Measurements from ENCODE around the gene COL12A1.

The COL12A1 gene

DNA sequence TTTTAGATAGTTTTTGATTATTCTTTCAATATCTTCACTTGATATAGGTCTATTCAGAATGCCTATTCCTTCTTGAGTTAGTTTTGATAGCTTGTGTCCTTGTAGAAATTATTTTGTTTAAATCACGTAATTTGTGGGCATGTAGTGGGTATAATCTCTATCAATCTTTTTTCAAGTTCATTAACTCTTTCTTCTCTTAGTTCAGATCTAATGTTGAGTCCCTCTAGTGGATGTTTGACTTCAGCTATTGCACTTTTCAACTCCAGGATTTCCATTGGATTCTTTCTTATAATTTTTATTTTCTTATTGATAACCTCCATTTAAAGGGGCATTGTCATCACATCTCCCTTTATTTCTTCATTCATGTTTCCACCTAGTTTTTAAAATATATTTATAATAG, 135.6 kb downstream of the COL12A1 start:
- no peak overlapping the region for H3K4me3 ChIP-seq (ENCODE audit: low read depth, low read length)
- TF ChIP-seq, protein P1, sequence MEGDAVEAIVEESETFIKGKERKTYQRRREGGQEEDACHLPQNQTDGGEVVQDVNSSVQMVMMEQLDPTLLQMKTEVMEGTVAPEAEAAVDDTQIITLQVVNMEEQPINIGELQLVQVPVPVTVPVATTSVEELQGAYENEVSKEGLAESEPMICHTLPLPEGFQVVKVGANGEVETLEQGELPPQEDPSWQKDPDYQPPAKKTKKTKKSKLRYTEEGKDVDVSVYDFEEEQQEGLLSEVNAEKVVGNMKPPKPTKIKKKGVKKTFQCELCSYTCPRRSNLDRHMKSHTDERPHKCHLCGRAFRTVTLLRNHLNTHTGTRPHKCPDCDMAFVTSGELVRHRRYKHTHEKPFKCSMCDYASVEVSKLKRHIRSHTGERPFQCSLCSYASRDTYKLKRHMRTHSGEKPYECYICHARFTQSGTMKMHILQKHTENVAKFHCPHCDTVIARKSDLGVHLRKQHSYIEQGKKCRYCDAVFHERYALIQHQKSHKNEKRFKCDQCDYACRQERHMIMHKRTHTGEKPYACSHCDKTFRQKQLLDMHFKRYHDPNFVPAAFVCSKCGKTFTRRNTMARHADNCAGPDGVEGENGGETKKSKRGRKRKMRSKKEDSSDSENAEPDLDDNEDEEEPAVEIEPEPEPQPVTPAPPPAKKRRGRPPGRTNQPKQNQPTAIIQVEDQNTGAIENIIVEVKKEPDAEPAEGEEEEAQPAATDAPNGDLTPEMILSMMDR (IDR thresholded peaks at IDR 0.05; ENCODE audit: borderline replicate concordance, insufficient read depth, low read depth, low read length) = no peak

- H3K4me3 ChIP-seq (ENCODE audit: low read depth, low read length) = no peak overlapping the region
These were observed 140.3 kb downstream of the COL12A1 start for GRCh38 chr6:75065523-75065922.

DNA sequence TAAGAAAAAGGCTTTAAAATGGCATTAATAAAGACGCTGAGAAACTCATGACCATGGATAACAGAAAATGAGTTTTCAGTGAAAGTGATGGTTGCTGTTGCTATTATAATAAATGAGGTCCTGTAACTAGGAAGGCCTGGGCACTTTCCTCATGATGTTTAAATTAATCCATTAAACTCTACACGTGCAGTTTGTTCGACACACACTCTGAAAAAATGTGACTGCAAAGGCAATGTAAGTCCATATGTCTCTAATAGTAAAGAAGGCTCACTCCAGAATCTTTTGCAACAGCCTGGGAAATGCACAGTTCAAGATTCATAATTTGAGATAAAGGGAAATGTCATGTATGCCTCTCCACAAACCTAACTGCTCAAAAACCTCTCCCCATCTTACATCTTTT, 153.4 kb downstream of the COL12A1 start:
- TF ChIP-seq, protein P1 (IDR thresholded peaks at IDR 0.05; ENCODE audit: borderline replicate concordance, insufficient read depth, low read depth, low read length) = no peak
- H3K4me3 ChIP-seq (ENCODE audit: low read depth, low read length) = no peak overlapping the region

More at GRCh38 chr6:75065523-75065922, 140.3 kb downstream of the COL12A1 start:
- TF ChIP-seq, protein P1 (IDR thresholded peaks at IDR 0.05; ENCODE audit: borderline replicate concordance, insufficient read depth, low read depth, low read length) = no peak

DNA sequence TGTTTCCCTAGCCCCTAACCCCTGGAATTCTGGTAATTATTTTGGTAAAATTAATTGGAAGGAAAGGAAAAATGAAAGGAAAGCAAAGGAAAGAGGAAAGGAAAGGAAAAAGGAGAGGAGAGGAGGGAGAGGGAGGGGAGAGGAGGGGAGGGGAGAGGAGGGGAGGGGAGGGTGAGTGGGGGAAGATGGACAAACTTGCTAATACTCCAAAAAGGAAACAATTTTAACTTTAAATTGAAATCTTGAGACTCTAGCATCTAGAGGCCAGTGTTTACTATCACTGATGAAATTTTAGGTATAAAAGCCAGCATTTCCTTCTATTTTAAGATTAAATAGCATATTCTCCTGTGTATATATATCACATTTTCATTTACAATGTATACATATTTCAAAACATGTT, 156.5 kb downstream of the COL12A1 start:
- H3K4me3 ChIP-seq (ENCODE audit: low read depth, low read length) = no peak overlapping the region
- TF ChIP-seq, protein P1 (IDR thresholded peaks at IDR 0.05; ENCODE audit: borderline replicate concordance, insufficient read depth, low read depth, low read length) = no peak

GRCh38 chr6:75044846-75045245, 161.0 kb downstream of the COL12A1 start:
- no peak overlapping the region for H3K4me3 ChIP-seq (ENCODE audit: low read depth, low read length)
- TF ChIP-seq, protein P1 (IDR thresholded peaks at IDR 0.05; ENCODE audit: borderline replicate concordance, insufficient read depth, low read depth, low read length) = no peak

GRCh38 chr6:75041381-75041780, 164.5 kb downstream of the COL12A1 start:
- H3K4me3 ChIP-seq (ENCODE audit: low read depth, low read length) = no peak overlapping the region
- TF ChIP-seq, protein P1 (IDR thresholded peaks at IDR 0.05; ENCODE audit: borderline replicate concordance, insufficient read depth, low read depth, low read length) = no peak
